Keratinocyte (primary cell): ENCODE measurements around the gene EID2B. TPM values are rescaled to one million over a fixed set of nuclear protein-coding genes. Genes with fewer than 3 reads are reported as not detected.

Experiments
- DNase-seq: peaks from one replicate; pipeline ENCODE4 v3.0.0-alpha.2; 2011; ENCODE audit warnings: low read depth, missing footprints, low spot score
- FAIRE-seq: peaks from 2 replicates; lab custom pipeline; 2011; peaks lifted over from hg19 to GRCh38; lab: Jason Lieb, UNC
- H2AFZ ChIP-seq: 2 replicates; pipeline ENCODE4 v1.6.0; 2012; ENCODE audit warnings: low read length, control low read depth, inconsistent platforms; ENCODE audit not compliant: control insufficient read depth
- H3K27ac ChIP-seq: 2 replicates; pipeline ENCODE4 v1.5.1; 2011; ENCODE audit warnings: low read length; ENCODE audit not compliant: control insufficient read depth, insufficient read depth
- H3K27me3 ChIP-seq: 3 replicates; pipeline ENCODE4 v1.6.0; 2011; ENCODE audit warnings: low read length; ENCODE audit not compliant: control insufficient read depth, insufficient read depth; ENCODE audit errors: extremely low read depth
- H3K36me3 ChIP-seq, 2 experiments: 2 replicates in 1 of 2; 3 replicates in 1 of 2; pipeline ENCODE4 v1.5.1; 2011; ENCODE audit warnings: low read length in 2 of 2, mild to moderate bottlenecking in 1 of 2; ENCODE audit not compliant: control insufficient read depth in 2 of 2, insufficient read depth in 2 of 2; ENCODE audit errors: extremely low read depth in 1 of 2
- H3K4me1 ChIP-seq: 3 replicates; pipeline ENCODE4 v1.5.1; 2011; ENCODE audit warnings: low read length; ENCODE audit not compliant: control insufficient read depth, insufficient read depth; ENCODE audit errors: extremely low read depth
- H3K4me2 ChIP-seq: 3 replicates; pipeline ENCODE4 v1.6.0; 2011; ENCODE audit warnings: low read depth, low read length; ENCODE audit not compliant: control insufficient read depth, insufficient read depth; ENCODE audit errors: extremely low read depth
- H3K4me3 ChIP-seq, 3 experiments: fragments of 200-600 bp in 1 of 3; sonication (generic) in 1 of 3; 2 replicates in 2 of 3; 3 replicates in 1 of 3; pipeline ENCODE4 v1.5.1; 2011 to 2016; ENCODE audit warnings: low read length in 3 of 3, mild to moderate bottlenecking in 3 of 3, control low read depth in 2 of 3, inconsistent platforms in 1 of 3, low read depth in 1 of 3, mixed read lengths in 1 of 3, mixed run types in 1 of 3, moderate library complexity in 1 of 3; ENCODE audit not compliant: control insufficient read depth in 2 of 3, insufficient read depth in 2 of 3; ENCODE audit errors: extremely low read depth in 1 of 3
- H3K79me2 ChIP-seq: 2 replicates; pipeline ENCODE4 v1.6.0; 2012; ENCODE audit warnings: low read length; ENCODE audit not compliant: control insufficient read depth, insufficient read depth
- H3K9ac ChIP-seq: 3 replicates; pipeline ENCODE4 v1.6.0; 2011; ENCODE audit warnings: low read length; ENCODE audit not compliant: control insufficient read depth, insufficient read depth; ENCODE audit errors: extremely low read depth
- H3K9me1 ChIP-seq: 3 replicates; pipeline ENCODE4 v1.6.0; 2011; ENCODE audit warnings: low read length; ENCODE audit not compliant: control insufficient read depth, insufficient read depth; ENCODE audit errors: extremely low read depth
- H3K9me3 ChIP-seq: 2 replicates; pipeline ENCODE4 v1.5.1; 2012; ENCODE audit warnings: low read depth, low read length; ENCODE audit not compliant: control insufficient read depth
- H4K20me1 ChIP-seq: 3 replicates; pipeline ENCODE4 v1.6.0; 2011; ENCODE audit warnings: low read length; ENCODE audit not compliant: control insufficient read depth, insufficient read depth; ENCODE audit errors: extremely low read depth
- EZH2 ChIP-seq: IDR thresholded peaks from one replicate; pipeline ENCODE4 v1.6.1; 2012; ENCODE audit warnings: inconsistent platforms, mild to moderate bottlenecking, low read length, moderate library complexity
- dilution Hi-C: fragments of 300-500 bp; cut with MboI; formaldehyde crosslinking; loops from one replicate; pipeline ENCODE4 v1.7.0; 2020; ENCODE audit warnings: low sequenced_read_pairs; ENCODE audit not compliant: extremely low pct_ligation_motif_present
- polyA plus RNA-seq, 5 experiments: library from polyadenylated mRNA; depleted of rRNA in 3 of 5; stranded (reverse) in 3 of 5; stranded (forward) in 1 of 5; unstranded in 1 of 5; fragments of >200 nt; gene quantifications; 1 replicate in 1 of 5; 2 replicates in 3 of 5; 3 replicates in 1 of 5; pipeline versions ENCODE4 v1.2.1 to v1.2.3, GENCODE V29; 2011 to 2012; ENCODE audit warnings: missing spikeins in 2 of 5, low read depth in 1 of 5, low replicate concordance in 1 of 5
- TF ChIP-seq, protein P1 (sequence below), 3 experiments: IDR thresholded peaks in 1 of 3; conservative IDR thresholded peaks in 1 of 3; optimal IDR thresholded peaks in 1 of 3; 2 replicates in 2 of 3; 3 replicates in 1 of 3; pipeline versions ENCODE3 to v1.5.1; 2011; ENCODE audit warnings: low read length in 3 of 3, mild to moderate bottlenecking in 3 of 3, moderate library complexity in 2 of 3, control low read depth in 1 of 3, inconsistent platforms in 1 of 3; ENCODE audit not compliant: insufficient read depth in 2 of 3; ENCODE audit errors: extremely low read depth in 1 of 3

EID2B gene
- polyA plus RNA-seq, 1 donor (not counting 4 experiments of a cell fraction or from before 2014, with no cell fraction given) = 1.1 TPM

DNA sequence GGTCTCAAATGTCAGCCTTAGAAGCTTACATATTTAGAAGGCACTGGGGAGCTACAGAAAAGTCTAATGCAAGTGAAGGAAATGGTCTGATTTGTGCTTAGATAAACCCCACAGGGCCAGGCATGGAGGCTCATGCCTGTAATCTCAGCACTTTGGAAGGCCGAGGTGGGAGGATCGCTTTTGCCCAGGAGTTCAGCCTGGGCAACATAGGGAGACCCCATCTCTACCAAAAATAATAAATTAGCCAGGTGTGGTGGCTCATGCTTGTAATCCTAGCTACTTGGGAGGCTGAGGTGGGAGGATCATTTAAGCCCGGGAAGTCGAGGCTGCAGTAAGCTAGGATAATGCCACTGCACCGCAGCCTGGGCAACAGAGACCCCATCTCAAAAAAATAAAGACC is 36.6 kb downstream of the EID2B start:
- no peaks in the 10 kb centered on the region for H3K9me3 ChIP-seq
- no peaks in the 10 kb centered on the region for H3K79me2 ChIP-seq
- no peaks in the 10 kb centered on the region for H4K20me1 ChIP-seq
- no peak overlapping the region for H3K4me2 ChIP-seq
- peaks cover 36% of the 10 kb centered on the region for H3K27me3 ChIP-seq
- H3K36me3 ChIP-seq = peaks cover 3 to 6% of the 10 kb centered on the region in 2 experiments
- no peak overlapping the region for H3K9ac ChIP-seq
- FAIRE-seq = no peak
- H3K9me1 ChIP-seq = no peaks in the 10 kb centered on the region
- H3K4me3 ChIP-seq = no peak overlapping the region
- TF ChIP-seq, protein P1, sequence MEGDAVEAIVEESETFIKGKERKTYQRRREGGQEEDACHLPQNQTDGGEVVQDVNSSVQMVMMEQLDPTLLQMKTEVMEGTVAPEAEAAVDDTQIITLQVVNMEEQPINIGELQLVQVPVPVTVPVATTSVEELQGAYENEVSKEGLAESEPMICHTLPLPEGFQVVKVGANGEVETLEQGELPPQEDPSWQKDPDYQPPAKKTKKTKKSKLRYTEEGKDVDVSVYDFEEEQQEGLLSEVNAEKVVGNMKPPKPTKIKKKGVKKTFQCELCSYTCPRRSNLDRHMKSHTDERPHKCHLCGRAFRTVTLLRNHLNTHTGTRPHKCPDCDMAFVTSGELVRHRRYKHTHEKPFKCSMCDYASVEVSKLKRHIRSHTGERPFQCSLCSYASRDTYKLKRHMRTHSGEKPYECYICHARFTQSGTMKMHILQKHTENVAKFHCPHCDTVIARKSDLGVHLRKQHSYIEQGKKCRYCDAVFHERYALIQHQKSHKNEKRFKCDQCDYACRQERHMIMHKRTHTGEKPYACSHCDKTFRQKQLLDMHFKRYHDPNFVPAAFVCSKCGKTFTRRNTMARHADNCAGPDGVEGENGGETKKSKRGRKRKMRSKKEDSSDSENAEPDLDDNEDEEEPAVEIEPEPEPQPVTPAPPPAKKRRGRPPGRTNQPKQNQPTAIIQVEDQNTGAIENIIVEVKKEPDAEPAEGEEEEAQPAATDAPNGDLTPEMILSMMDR (optimal IDR thresholded peaks at IDR 0.05 in 1 of 3, IDR thresholded peaks at IDR 0.05 in 1 of 3, conservative IDR thresholded peaks at IDR 0.05 in 1 of 3; ENCODE audit: extremely low read depth in 1 of 3, insufficient read depth in 2 of 3, low read length in 3 of 3) = no peak
- no peak for TF ChIP-seq EZH2
- dilution Hi-C loops = no loop called here
- H3K4me1 ChIP-seq = peaks cover 10% of the 10 kb centered on the region
- DNase-seq = no peak
- H3K27ac ChIP-seq = no peak overlapping the region
- H2AFZ ChIP-seq = no peak overlapping the region

DNA sequence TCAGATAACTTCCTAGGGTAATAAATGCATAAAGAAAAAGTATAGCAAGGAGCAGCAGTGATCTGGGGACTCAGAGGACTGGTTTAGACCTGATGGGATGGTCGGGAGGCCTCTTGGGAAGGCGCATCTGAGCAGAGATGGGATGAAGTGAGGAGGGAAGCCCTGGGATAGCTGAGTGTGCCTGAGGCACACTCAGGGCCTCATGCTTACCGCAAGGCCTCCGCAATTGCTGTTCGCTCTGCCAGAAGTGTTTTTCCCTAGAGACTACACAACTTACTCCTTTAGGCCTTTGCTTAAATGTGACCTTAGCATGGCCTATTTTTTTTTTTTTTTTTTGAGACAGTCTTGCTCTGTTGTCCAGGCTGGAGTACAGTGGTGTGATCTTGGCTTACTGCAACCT is 38.0 kb downstream of the EID2B start:
- no peaks in the 10 kb centered on the region for H4K20me1 ChIP-seq

More for the DNA sequence above, 38.0 kb downstream of the EID2B start:
- Histone ChIP-seq H3K4me2 (no peak overlapping the region), H3K79me2 (no peaks in the 10 kb centered on the region), H3K27me3 (peaks cover 25% of the 10 kb centered on the region), H2AFZ (no peak overlapping the region), H3K9me3 (no peaks in the 10 kb centered on the region), H3K27ac (no peak overlapping the region), H3K4me3 (no peak overlapping the region), H3K9ac (no peak overlapping the region), H3K36me3 (peaks cover 8 to 14% of the 10 kb centered on the region in 2 experiments), H3K9me1 (no peaks in the 10 kb centered on the region), H3K4me1 (peaks cover 10% of the 10 kb centered on the region)
- FAIRE-seq (no peak), DNase-seq (no peak)
- dilution Hi-C loops = no loop called here
- TF ChIP-seq, protein P1 (optimal IDR thresholded peaks at IDR 0.05 in 1 of 3, IDR thresholded peaks at IDR 0.05 in 1 of 3, conservative IDR thresholded peaks at IDR 0.05 in 1 of 3; ENCODE audit: extremely low read depth in 1 of 3, insufficient read depth in 2 of 3, low read length in 3 of 3) = no peak
- TF ChIP-seq EZH2 = no peak
